HepG2 (cell line): ENCODE results near the gene MTFR1L. TPM values are rescaled to one million over a fixed set of nuclear protein-coding genes. Genes with fewer than 3 reads are reported as not detected.

Experiments
- ATF7-NPFF ChIP-seq: sonication (generic); formaldehyde crosslinking; IDR thresholded peaks from 2 replicates; pipeline ENCODE4 v1.8.1; 2023; ENCODE audit warnings: mild to moderate bottlenecking, low read depth, missing genetic modification reagents, moderate library complexity
- ATRX ChIP-seq: sonication (generic); formaldehyde crosslinking; IDR thresholded peaks from 2 replicates; pipeline ENCODE4 v1.4.0; 2020; ENCODE audit warnings: missing genetic modification reagents, borderline replicate concordance
- ETV5 ChIP-seq: IDR thresholded peaks from 2 replicates; pipeline ENCODE4 v1.6.1; 2018; ENCODE audit warnings: missing biosample characterization, missing genetic modification reagents, inconsistent platforms, borderline replicate concordance
- IRX3 ChIP-seq: sonication (generic); formaldehyde crosslinking; IDR thresholded peaks from 2 replicates; pipeline ENCODE4 v1.8.1; 2023; ENCODE audit warnings: mild to moderate bottlenecking, low read depth, missing genetic modification reagents, borderline replicate concordance
- ISL2 ChIP-seq: sonication (generic); formaldehyde crosslinking; IDR thresholded peaks from 2 replicates; pipeline ENCODE4 v1.5.0; 2020; ENCODE audit warnings: missing genetic modification reagents
- KDM5A ChIP-seq: fragments of 200-600 bp; sonication (generic); IDR thresholded peaks from 2 replicates; pipeline ENCODE4 v1.7.0; 2018; ENCODE audit warnings: antibody characterized with exemption, mild to moderate bottlenecking, low read length, borderline replicate concordance
- RBFOX2 ChIP-seq: fragments of 200-400 bp; formaldehyde crosslinking; IDR thresholded peaks from 2 replicates; pipeline ENCODE4 v1.6.1; 2017; ENCODE audit warnings: low read depth, mild to moderate bottlenecking, low read length
- SATB2 ChIP-seq: sonication (generic); formaldehyde crosslinking; IDR thresholded peaks from 2 replicates; pipeline ENCODE4 v1.5.0; 2020; ENCODE audit warnings: missing genetic modification reagents
- SOX13 ChIP-seq, 3 experiments: fragments of 450-650 bp in 1 of 3; sonication (generic) in 1 of 3; formaldehyde crosslinking in 1 of 3; IDR thresholded peaks in 2 of 3; conservative IDR thresholded peaks in 1 of 3; 2 replicates each; pipeline versions ENCODE4 v1.5.0 to v1.6.1; 2016 to 2020; ENCODE audit warnings: antibody characterized with exemption in 1 of 3, mild to moderate bottlenecking in 1 of 3, missing compliant biosample characterization in 1 of 3, missing genetic modification reagents in 1 of 3, moderate library complexity in 1 of 3
- SOX5 ChIP-seq: IDR thresholded peaks from 2 replicates; pipeline ENCODE4 v1.6.1; 2016; ENCODE audit warnings: borderline replicate concordance
- TBX3 ChIP-seq: fragments of 450-650 bp; IDR thresholded peaks from 2 replicates; pipeline ENCODE4 v1.6.1; 2017; ENCODE audit warnings: antibody characterized with exemption, mild to moderate bottlenecking, inconsistent platforms, borderline replicate concordance
- TMF1 ChIP-seq: sonication (generic); formaldehyde crosslinking; IDR thresholded peaks from 2 replicates; pipeline ENCODE4 v1.8.1; 2022; ENCODE audit warnings: low read depth, missing genetic modification reagents
- ZNF713 ChIP-seq: sonication (generic); formaldehyde crosslinking; IDR thresholded peaks from 2 replicates; pipeline ENCODE4 v1.4.0; 2020; ENCODE audit warnings: mild to moderate bottlenecking, missing genetic modification reagents
- ZNF766 ChIP-seq: sonication (generic); formaldehyde crosslinking; IDR thresholded peaks from 2 replicates; pipeline ENCODE4 v1.5.0; 2020; ENCODE audit warnings: missing genetic modification reagents, borderline replicate concordance
- polyA plus RNA-seq, 8 experiments: library from polyadenylated mRNA; depleted of rRNA in 3 of 8; stranded (reverse) in 7 of 8; unstranded in 1 of 8; fragments of >200 nt; fragmentation: Illumina TruSeq in 4 of 8; extraction: Trizol in 4 of 8; gene quantifications; 2 replicates each; pipeline versions ENCODE4 v1.2.1 to v1.2.3, GENCODE V29; 2011 to 2016; ENCODE audit warnings: low read depth in 4 of 8, missing spikeins in 1 of 8, mixed read lengths in 1 of 8; ENCODE audit not compliant: insufficient read depth in 1 of 8
- total RNA-seq, 5 experiments: library from RNA; depleted of rRNA; stranded (reverse); fragments of >200 nt; fragmentation: Illumina TruSeq; extraction: Trizol; gene quantifications; 2 replicates each; pipeline ENCODE4 v1.2.3, GENCODE V29; 2016; ENCODE audit warnings: low read depth in 1 of 5
- TF ChIP-seq, protein P1 (sequence below): sonication (generic); formaldehyde crosslinking; IDR thresholded peaks from 2 replicates; pipeline ENCODE4 v1.4.0; 2020; ENCODE audit warnings: low read depth, mild to moderate bottlenecking, missing genetic modification reagents
- TF ChIP-seq, protein P2 (sequence below): IDR thresholded peaks from 2 replicates; pipeline ENCODE4 v1.6.1; 2012; ENCODE audit warnings: inconsistent platforms
- TF ChIP-seq, protein P3 (sequence below): sonication (generic); formaldehyde crosslinking; conservative IDR thresholded peaks from 2 replicates; pipeline ENCODE4 v1.8.1; 2023; ENCODE audit warnings: missing genetic modification reagents
- TF ChIP-seq, protein P4 (sequence below): sonication (generic); formaldehyde crosslinking; conservative IDR thresholded peaks from 2 replicates; pipeline ENCODE4 v1.8.0; 2022; ENCODE audit warnings: mild to moderate bottlenecking, moderate library complexity, missing genetic modification reagents
- TF ChIP-seq, protein P5 (sequence below): IDR thresholded peaks from 2 replicates; pipeline ENCODE4 v1.6.1; 2018; ENCODE audit warnings: missing genetic modification reagents
- TF ChIP-seq, protein P6 (sequence below): sonication (generic); formaldehyde crosslinking; IDR thresholded peaks from 2 replicates; pipeline ENCODE4 v1.8.0; 2022; ENCODE audit warnings: missing genetic modification reagents, mild to moderate bottlenecking, inconsistent platforms, borderline replicate concordance

The MTFR1L gene
- total and polyA plus RNA-seq, 2 of the 13 experiments (the other 11 are each of a cell fraction or from before 2014, with no cell fraction given): 38.0 to 55.7 TPM

DNA sequence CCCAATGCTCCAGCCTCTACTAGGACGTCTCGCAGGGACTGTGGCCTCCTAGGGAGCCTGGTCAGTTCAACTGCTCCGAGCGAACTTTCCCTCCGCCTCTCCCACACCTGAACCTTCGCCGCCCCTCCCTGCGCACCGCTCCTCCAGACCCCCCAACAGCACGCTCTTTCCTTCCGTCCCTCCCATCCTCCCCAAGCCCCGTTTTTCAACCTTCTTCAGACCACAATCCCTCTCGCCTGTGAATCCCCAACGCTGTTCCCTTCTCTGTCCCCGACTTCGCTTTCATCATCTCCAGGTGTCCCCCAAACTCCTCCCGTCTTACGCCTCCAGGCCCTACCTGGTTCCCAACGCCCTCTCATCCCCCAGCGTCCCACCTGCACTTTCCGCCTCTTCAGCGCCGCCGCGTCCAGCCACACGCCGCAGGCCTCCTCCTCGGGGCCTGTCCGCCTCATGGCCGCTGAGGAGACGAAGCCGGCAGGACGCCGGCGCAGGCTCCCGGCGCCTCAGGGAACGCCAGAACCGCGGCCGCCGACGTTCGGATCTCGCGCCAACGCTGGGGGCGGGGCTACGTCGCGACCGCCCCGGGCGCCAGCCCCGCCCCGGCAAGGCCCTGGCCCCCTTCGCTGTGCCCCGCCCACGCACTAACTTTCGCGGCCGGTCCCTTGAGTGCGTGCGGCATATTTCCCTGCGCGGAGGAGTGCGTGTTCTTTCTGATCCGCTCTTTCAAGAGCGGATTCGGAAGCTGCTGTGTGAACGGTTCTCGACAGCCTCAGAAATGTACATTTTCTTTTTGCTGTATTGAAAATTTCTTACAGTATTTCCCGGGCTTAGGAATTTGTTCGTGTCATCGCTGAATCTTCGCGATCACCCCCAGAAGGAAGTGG is 39.4 kb downstream of the MTFR1L start, which contains the start of gene AUNIP (continued):
- TF ChIP-seq, protein P1, sequence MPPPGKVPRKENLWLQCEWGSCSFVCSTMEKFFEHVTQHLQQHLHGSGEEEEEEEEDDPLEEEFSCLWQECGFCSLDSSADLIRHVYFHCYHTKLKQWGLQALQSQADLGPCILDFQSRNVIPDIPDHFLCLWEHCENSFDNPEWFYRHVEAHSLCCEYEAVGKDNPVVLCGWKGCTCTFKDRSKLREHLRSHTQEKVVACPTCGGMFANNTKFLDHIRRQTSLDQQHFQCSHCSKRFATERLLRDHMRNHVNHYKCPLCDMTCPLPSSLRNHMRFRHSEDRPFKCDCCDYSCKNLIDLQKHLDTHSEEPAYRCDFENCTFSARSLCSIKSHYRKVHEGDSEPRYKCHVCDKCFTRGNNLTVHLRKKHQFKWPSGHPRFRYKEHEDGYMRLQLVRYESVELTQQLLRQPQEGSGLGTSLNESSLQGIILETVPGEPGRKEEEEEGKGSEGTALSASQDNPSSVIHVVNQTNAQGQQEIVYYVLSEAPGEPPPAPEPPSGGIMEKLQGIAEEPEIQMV (CRISPR knock-in tag): no peak
- peak; percentile 42; the same call in 1 of the 2 replicates for TF ChIP-seq SOX5 (CRISPR knock-in tag)
- peak; percentile 50; the same call in 1 of the 2 replicates for TF ChIP-seq IRX3
- TF ChIP-seq SATB2 (CRISPR knock-in tag): 0 out of 2 replicates have a peak, but pooled peaks have one; percentile 46
- peak; percentile 70 for TF ChIP-seq TMF1
- TF ChIP-seq, protein P2, sequence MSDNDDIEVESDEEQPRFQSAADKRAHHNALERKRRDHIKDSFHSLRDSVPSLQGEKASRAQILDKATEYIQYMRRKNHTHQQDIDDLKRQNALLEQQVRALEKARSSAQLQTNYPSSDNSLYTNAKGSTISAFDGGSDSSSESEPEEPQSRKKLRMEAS: peak; percentile 94
- TF ChIP-seq ATRX (CRISPR knock-in tag): no peak
- peak; percentile 97 for TF ChIP-seq ATF7-NPFF (CRISPR knock-in tag)
- TF ChIP-seq, protein P3, sequence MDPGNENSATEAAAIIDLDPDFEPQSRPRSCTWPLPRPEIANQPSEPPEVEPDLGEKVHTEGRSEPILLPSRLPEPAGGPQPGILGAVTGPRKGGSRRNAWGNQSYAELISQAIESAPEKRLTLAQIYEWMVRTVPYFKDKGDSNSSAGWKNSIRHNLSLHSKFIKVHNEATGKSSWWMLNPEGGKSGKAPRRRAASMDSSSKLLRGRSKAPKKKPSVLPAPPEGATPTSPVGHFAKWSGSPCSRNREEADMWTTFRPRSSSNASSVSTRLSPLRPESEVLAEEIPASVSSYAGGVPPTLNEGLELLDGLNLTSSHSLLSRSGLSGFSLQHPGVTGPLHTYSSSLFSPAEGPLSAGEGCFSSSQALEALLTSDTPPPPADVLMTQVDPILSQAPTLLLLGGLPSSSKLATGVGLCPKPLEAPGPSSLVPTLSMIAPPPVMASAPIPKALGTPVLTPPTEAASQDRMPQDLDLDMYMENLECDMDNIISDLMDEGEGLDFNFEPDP (CRISPR knock-in tag): no peak
- TF ChIP-seq, protein P4, sequence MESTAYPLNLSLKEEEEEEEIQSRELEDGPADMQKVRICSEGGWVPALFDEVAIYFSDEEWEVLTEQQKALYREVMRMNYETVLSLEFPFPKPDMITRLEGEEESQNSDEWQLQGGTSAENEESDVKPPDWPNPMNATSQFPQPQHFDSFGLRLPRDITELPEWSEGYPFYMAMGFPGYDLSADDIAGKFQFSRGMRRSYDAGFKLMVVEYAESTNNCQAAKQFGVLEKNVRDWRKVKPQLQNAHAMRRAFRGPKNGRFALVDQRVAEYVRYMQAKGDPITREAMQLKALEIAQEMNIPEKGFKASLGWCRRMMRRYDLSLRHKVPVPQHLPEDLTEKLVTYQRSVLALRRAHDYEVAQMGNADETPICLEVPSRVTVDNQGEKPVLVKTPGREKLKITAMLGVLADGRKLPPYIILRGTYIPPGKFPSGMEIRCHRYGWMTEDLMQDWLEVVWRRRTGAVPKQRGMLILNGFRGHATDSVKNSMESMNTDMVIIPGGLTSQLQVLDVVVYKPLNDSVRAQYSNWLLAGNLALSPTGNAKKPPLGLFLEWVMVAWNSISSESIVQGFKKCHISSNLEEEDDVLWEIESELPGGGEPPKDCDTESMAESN (CRISPR knock-in tag): peak; percentile 98
- TF ChIP-seq, protein P5, sequence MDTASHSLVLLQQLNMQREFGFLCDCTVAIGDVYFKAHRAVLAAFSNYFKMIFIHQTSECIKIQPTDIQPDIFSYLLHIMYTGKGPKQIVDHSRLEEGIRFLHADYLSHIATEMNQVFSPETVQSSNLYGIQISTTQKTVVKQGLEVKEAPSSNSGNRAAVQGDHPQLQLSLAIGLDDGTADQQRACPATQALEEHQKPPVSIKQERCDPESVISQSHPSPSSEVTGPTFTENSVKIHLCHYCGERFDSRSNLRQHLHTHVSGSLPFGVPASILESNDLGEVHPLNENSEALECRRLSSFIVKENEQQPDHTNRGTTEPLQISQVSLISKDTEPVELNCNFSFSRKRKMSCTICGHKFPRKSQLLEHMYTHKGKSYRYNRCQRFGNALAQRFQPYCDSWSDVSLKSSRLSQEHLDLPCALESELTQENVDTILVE (CRISPR knock-in tag): peak; percentile 76; the same call in 1 of the 2 replicates
- TF ChIP-seq ISL2: peak; percentile 40; the same call in 1 of the 2 replicates
- 0 out of 2 replicates have a peak, but pooled peaks have one; percentile 39 for TF ChIP-seq ZNF766
- TF ChIP-seq KDM5A: peak; percentile 72; the same call in 1 of the 2 replicates
- TF ChIP-seq, protein P6, sequence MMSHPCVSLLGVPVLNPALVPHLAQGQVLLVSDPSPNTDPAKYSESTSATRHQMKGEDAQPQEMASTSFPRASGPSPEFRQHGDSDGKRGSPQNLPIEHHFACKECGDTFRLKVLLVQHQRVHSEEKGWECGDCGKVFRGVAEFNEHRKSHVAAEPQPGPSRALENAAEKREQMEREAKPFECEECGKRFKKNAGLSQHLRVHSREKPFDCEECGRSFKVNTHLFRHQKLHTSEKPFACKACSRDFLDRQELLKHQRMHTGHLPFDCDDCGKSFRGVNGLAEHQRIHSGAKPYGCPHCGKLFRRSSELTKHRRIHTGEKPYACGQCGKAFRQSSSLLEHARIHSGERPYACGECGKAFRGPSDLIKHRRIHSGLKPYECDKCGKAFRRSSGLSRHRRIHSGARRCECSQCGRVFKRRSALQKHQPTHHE (CRISPR knock-in tag): peak; percentile 62; the same call in 1 of the 2 replicates
- no peak for TF ChIP-seq TBX3
- no peak for TF ChIP-seq ZNF713
- no peak for TF ChIP-seq SOX13 (IDR thresholded peaks at IDR 0.05)
- peak in 1 of 2 experiments; percentile 61; a peak in 2 of 4 replicates for TF ChIP-seq SOX13 (CRISPR knock-in tag; conservative IDR thresholded peaks at IDR 0.05 in 1 of 2, IDR thresholded peaks at IDR 0.05 in 1 of 2)
- peak; percentile 91 for TF ChIP-seq RBFOX2
- TF ChIP-seq ETV5 (CRISPR knock-in tag): peak; percentile 59; the same call in 1 of the 2 replicates
